ENCODE results near the gene ITK. TPM values are rescaled to one million over a fixed set of nuclear protein-coding genes. Genes with fewer than 3 reads are reported as not detected.
A peak's percentile ranks its signal among the peaks of the same experiment; 100 is the strongest.

Gene ITK
- total and polyA plus RNA-seq, 2 experiments from 2014 or later: 0.08 TPM; not detected in 1

GRCh38 chr5:157157293-157157891, 23.2 kb upstream of the ITK start:
- DNase-seq (ENCODE audit: low spot score): no peak

More at GRCh38 chr5:157157293-157157891, 23.2 kb upstream of the ITK start:
- no peak overlapping the region for H3K27ac Mint-ChIP-seq
- no peak for TF ChIP-seq POLR2AphosphoS5 (IDR thresholded peaks at IDR 0.05; ENCODE audit: low read depth)
- no peak for TF ChIP-seq REST (IDR thresholded peaks at IDR 0.05; ENCODE audit: unreplicated experiment)
- no peak for TF ChIP-seq CREB1 (CRISPR knock-in tag; IDR thresholded peaks at IDR 0.05; ENCODE audit: low read depth)
- no peak for TF ChIP-seq STAT1 (IDR thresholded peaks at IDR 0.05; ENCODE audit: unreplicated experiment)
- no peak for TF ChIP-seq ZNF462 (CRISPR knock-in tag; IDR thresholded peaks at IDR 0.05)
- no peak for TF ChIP-seq ETS1 (IDR thresholded peaks at IDR 0.05)
- TF ChIP-seq JUNB (IDR thresholded peaks at IDR 0.05; ENCODE audit: unreplicated experiment): no peak
- TF ChIP-seq EZH2phosphoT487 (IDR thresholded peaks at IDR 0.05; ENCODE audit: unreplicated experiment): no peak
- no peak for TF ChIP-seq ZNF331 (CRISPR knock-in tag; IDR thresholded peaks at IDR 0.05; ENCODE audit: low read depth)
- TF ChIP-seq ZNF114 (CRISPR knock-in tag; IDR thresholded peaks at IDR 0.05): no peak
- no peak for TF ChIP-seq EZH2 (IDR thresholded peaks at IDR 0.05; ENCODE audit: low read depth, unreplicated experiment)
- no peak for TF ChIP-seq NANOG (IDR thresholded peaks at IDR 0.05; ENCODE audit: borderline replicate concordance)
- Histone ChIP-seq H3K27ac (ENCODE audit: low read depth) (no peak overlapping the region), H3K27me3 (ENCODE audit: insufficient read depth) (no peaks in the 10 kb centered on the region), H3K4me3 (no peak overlapping the region), H3K4me2 (no peak overlapping the region), H3K9me2 (ENCODE audit: insufficient read depth) (no peaks in the 10 kb centered on the region), H3K36me3 (ENCODE audit: insufficient read depth) (no peaks in the 10 kb centered on the region), H3K79me2 (replicated peaks; ENCODE audit: insufficient read depth) (no peaks in the 10 kb centered on the region), H3K4me1 (ENCODE audit: insufficient read depth) (no peaks in the 10 kb centered on the region), H3F3A (replicated peaks; ENCODE audit: low read depth) (no peaks in the 10 kb centered on the region), H4K20me1 (replicated peaks; ENCODE audit: insufficient read depth) (no peaks in the 10 kb centered on the region), H2AFZ (peak overlapping the region; percentile 52; the same call in 1 of the 2 replicates)
- H3K36me3 Mint-ChIP-seq (ENCODE audit: low read depth): no peaks in the 10 kb centered on the region
- H3K4me1 Mint-ChIP-seq: no peaks in the 10 kb centered on the region
- H3K4me3 Mint-ChIP-seq: no peak overlapping the region
- H3K27me3 Mint-ChIP-seq (ENCODE audit: insufficient read depth, low read depth, poor library complexity): peaks cover 2% of the 10 kb centered on the region
- no peaks in the 10 kb centered on the region for H3K9me3 Mint-ChIP-seq
- no peak for ATAC-seq
